Measurements from ENCODE around the gene MCM9.
A peak's percentile ranks its signal among the peaks of the same experiment; 100 is the strongest.

Gene MCM9

GRCh38 chr6:118931436-118931835, 3.5 kb downstream of the MCM9 start:
- DNase-seq, result no peak

- DNase-seq, result no peak
Measured at GRCh38 chr6:118930680-118931079, 4.3 kb downstream of the MCM9 start.

GRCh38 chr6:118923035-118923434, 11.9 kb downstream of the MCM9 start:
- no peak for DNase-seq

- no peak for DNase-seq
Measured at GRCh38 chr6:118921084-118921483, 13.9 kb downstream of the MCM9 start.

- no peak for DNase-seq
Measured at GRCh38 chr6:118918329-118918725, 16.6 kb downstream of the MCM9 start.

GRCh38 chr6:118917546-118918328, 17.2 kb downstream of the MCM9 start:
- no peak for DNase-seq

- no peak for DNase-seq
Measured at GRCh38 chr6:118914598-118914997, 20.4 kb downstream of the MCM9 start.

- DNase-seq, result no peak
Measured at GRCh38 chr6:118913161-118913560, 21.8 kb downstream of the MCM9 start.

GRCh38 chr6:118912646-118913045, 22.3 kb downstream of the MCM9 start:
- DNase-seq, result no peak

GRCh38 chr6:118908441-118908840, 26.5 kb downstream of the MCM9 start:
- no peak for DNase-seq

GRCh38 chr6:118905851-118906250, 29.1 kb downstream of the MCM9 start:
- no peak for DNase-seq

GRCh38 chr6:118905084-118905483, 29.9 kb downstream of the MCM9 start:
- DNase-seq, result no peak

GRCh38 chr6:118903691-118904090, 31.3 kb downstream of the MCM9 start:
- no peak for DNase-seq

GRCh38 chr6:118903138-118903537, 31.8 kb downstream of the MCM9 start:
- no peak for DNase-seq

- DNase-seq, result no peak
Measured at GRCh38 chr6:118902726-118903125, 32.2 kb downstream of the MCM9 start.

GRCh38 chr6:118899948-118900347, 35.0 kb downstream of the MCM9 start:
- no peak for DNase-seq

- no peak for DNase-seq
Measured at GRCh38 chr6:118897386-118897785, 37.6 kb downstream of the MCM9 start.

- DNase-seq, result no peak
Measured at GRCh38 chr6:118896339-118897136, 38.4 kb downstream of the MCM9 start.

GRCh38 chr6:118895859-118896258, 39.1 kb downstream of the MCM9 start:
- DNase-seq, result no peak

GRCh38 chr6:118895261-118895560, 39.7 kb downstream of the MCM9 start:
- DNase-seq, result no peak

- DNase-seq, result no peak
Measured at GRCh38 chr6:118894425-118895260, 40.3 kb downstream of the MCM9 start.

- peak; percentile 92 for DNase-seq
Measured at GRCh38 chr6:118893807-118894424, 41.0 kb downstream of the MCM9 start, which contains the start of gene ASF1A. Gene ASF1A, plus strand, starts transcription at chr6:118894152. Its CDS starts 262 bp downstream, at chr6:118894414.

Measured in amniotic stem cell (primary cell).